ENCODE data around the gene CUL2. TPM values are rescaled to one million over a fixed set of nuclear protein-coding genes. Genes with fewer than 3 reads are reported as not detected.

Gene CUL2
- total RNA-seq, 2 experiments from 2014 or later = 30.1 to 32.4 TPM

- H3K4me1 ChIP-seq (ENCODE audit: insufficient read depth, low read length) = no peaks in the 10 kb centered on the region
- Mint-ChIP-seq H3K9me3 (no peaks in the 10 kb centered on the region), H3K4me1 (ENCODE audit: low read depth) (no peaks in the 10 kb centered on the region), H3K36me3 (ENCODE audit: low read depth) (no peaks in the 10 kb centered on the region), H3K27ac (no peak overlapping the region), H3K27me3 (no peaks in the 10 kb centered on the region), H3K4me3 (no peak overlapping the region)
- H3K9me3 ChIP-seq (ENCODE audit: control insufficient read depth in 1 of 2, insufficient read depth in 1 of 2, low read length in 2 of 2) = no peaks in the 10 kb centered on the region
- ChIA-PET POLR2A (no interaction called here), CTCF (no interaction called here)
- H3K36me3 ChIP-seq (ENCODE audit: insufficient read depth, low read length) = no peaks in the 10 kb centered on the region
- ATAC-seq (ENCODE audit: poor library complexity) (no peak), DNase-seq (no peak)
- H3K27ac ChIP-seq (ENCODE audit: low read depth in 1 of 2, low read length in 2 of 2) = no peak overlapping the region
- intact Hi-C loops (cut with DNase I, micrococcal nuclease) = no loop called here
- H3K4me3 ChIP-seq (ENCODE audit: low read length) = no peak overlapping the region
- H3K27me3 ChIP-seq (ENCODE audit: control insufficient read depth in 1 of 2, insufficient read depth in 2 of 2, low read length in 2 of 2) = no peaks in the 10 kb centered on the region
- TF ChIP-seq CTCF (IDR thresholded peaks at IDR 0.05) = no peak
Observed at GRCh38 chr10:34967335-34967880, 122.7 kb downstream of the CUL2 start.

GRCh38 chr10:34966451-34966850, 123.7 kb downstream of the CUL2 start:
- no peak overlapping the region for H3K27ac Mint-ChIP-seq
- H3K9me3 Mint-ChIP-seq = no peaks in the 10 kb centered on the region
- H3K9me3 ChIP-seq (ENCODE audit: control insufficient read depth in 1 of 2, insufficient read depth in 1 of 2, low read length in 2 of 2) = no peaks in the 10 kb centered on the region
- H3K4me1 Mint-ChIP-seq (ENCODE audit: low read depth) = no peaks in the 10 kb centered on the region
- DNase-seq = no peak
- H3K27me3 ChIP-seq (ENCODE audit: control insufficient read depth in 1 of 2, insufficient read depth in 2 of 2, low read length in 2 of 2) = no peaks in the 10 kb centered on the region
- H3K27me3 Mint-ChIP-seq = no peaks in the 10 kb centered on the region
- intact Hi-C loops (cut with DNase I, micrococcal nuclease) = no loop called here
- H3K36me3 Mint-ChIP-seq (ENCODE audit: low read depth) = no peaks in the 10 kb centered on the region
- H3K4me3 Mint-ChIP-seq = no peak overlapping the region
- no peak for ATAC-seq (ENCODE audit: poor library complexity)
- no peaks in the 10 kb centered on the region for H3K36me3 ChIP-seq (ENCODE audit: insufficient read depth, low read length)
- no peak for TF ChIP-seq CTCF (IDR thresholded peaks at IDR 0.05)
- ChIA-PET CTCF (interaction anchor here (0.6 kb wide), 1 partner anchor 435 kb away, joined by 3 read pairs; no protein-coding TSS in a partner anchor), POLR2A (no interaction called here)
- H3K4me1 ChIP-seq (ENCODE audit: insufficient read depth, low read length) = no peaks in the 10 kb centered on the region
- H3K4me3 ChIP-seq (ENCODE audit: low read length) = no peak overlapping the region
- no peak overlapping the region for H3K27ac ChIP-seq (ENCODE audit: low read depth in 1 of 2, low read length in 2 of 2)

- CTCF ChIA-PET = interaction anchor here (0.6 kb wide), 1 partner anchor 435 kb away, joined by 3 read pairs; no protein-coding TSS in a partner anchor
- H3K36me3 ChIP-seq (ENCODE audit: insufficient read depth, low read length) = no peaks in the 10 kb centered on the region
- H3K4me1 ChIP-seq (ENCODE audit: insufficient read depth, low read length) = no peaks in the 10 kb centered on the region
- H3K27ac Mint-ChIP-seq = no peak overlapping the region
- no peaks in the 10 kb centered on the region for H3K36me3 Mint-ChIP-seq (ENCODE audit: low read depth)
- H3K9me3 ChIP-seq (ENCODE audit: control insufficient read depth in 1 of 2, insufficient read depth in 1 of 2, low read length in 2 of 2) = no peaks in the 10 kb centered on the region
- H3K4me3 Mint-ChIP-seq = no peak overlapping the region
- H3K27ac ChIP-seq (ENCODE audit: low read depth in 1 of 2, low read length in 2 of 2) = no peak overlapping the region
- no peak for ATAC-seq (ENCODE audit: poor library complexity)
- TF ChIP-seq CTCF (IDR thresholded peaks at IDR 0.05) = no peak
- DNase-seq = no peak
- H3K9me3 Mint-ChIP-seq = no peaks in the 10 kb centered on the region
- intact Hi-C loops (cut with DNase I, micrococcal nuclease) = no loop called here
- H3K4me1 Mint-ChIP-seq (ENCODE audit: low read depth) = no peaks in the 10 kb centered on the region
- H3K27me3 Mint-ChIP-seq = no peaks in the 10 kb centered on the region
- H3K4me3 ChIP-seq (ENCODE audit: low read length) = no peak overlapping the region
- H3K27me3 ChIP-seq (ENCODE audit: control insufficient read depth in 1 of 2, insufficient read depth in 2 of 2, low read length in 2 of 2) = no peaks in the 10 kb centered on the region
- POLR2A ChIA-PET = no interaction called here
Observed at GRCh38 chr10:34966040-34966439, 124.1 kb downstream of the CUL2 start.
